ENCODE measurements around the gene XRCC3. TPM values are rescaled to one million over a fixed set of nuclear protein-coding genes. Genes with fewer than 3 reads are reported as not detected.

XRCC3 gene
- total and polyA plus RNA-seq, 2 experiments from 2014 or later = 7.7 to 9.1 TPM

DNA sequence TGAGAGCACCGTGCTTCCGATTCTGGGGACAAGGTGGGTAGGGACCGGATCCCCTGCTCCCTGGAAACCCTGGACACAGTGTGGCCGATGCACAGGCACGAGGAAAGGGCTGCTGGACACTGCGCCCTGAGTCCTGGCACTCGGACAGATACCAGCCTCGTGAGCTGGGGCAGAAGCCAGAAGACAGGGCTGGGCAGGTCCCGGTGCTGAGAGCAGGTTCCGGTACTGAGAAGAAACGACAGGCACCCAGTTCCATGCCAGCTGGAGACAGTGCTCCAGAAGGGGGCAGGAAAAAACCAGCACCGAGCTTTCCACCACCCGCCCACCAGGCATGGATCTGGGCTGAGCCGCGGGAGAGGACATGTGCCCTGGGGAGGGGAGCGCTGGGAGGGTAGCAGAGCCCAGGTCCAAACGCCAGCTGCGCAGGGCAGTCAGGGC, 6.5 kb downstream of the XRCC3 start:
- Histone ChIP-seq H3K36me3 (replicated peaks; ENCODE audit: insufficient read depth, low read depth) (no peaks in the 10 kb centered on the region), H3K9me2 (replicated peaks; ENCODE audit: insufficient read depth) (no peaks in the 10 kb centered on the region), H3K4me1 (ENCODE audit: insufficient read depth) (no peaks in the 10 kb centered on the region)

DNA sequence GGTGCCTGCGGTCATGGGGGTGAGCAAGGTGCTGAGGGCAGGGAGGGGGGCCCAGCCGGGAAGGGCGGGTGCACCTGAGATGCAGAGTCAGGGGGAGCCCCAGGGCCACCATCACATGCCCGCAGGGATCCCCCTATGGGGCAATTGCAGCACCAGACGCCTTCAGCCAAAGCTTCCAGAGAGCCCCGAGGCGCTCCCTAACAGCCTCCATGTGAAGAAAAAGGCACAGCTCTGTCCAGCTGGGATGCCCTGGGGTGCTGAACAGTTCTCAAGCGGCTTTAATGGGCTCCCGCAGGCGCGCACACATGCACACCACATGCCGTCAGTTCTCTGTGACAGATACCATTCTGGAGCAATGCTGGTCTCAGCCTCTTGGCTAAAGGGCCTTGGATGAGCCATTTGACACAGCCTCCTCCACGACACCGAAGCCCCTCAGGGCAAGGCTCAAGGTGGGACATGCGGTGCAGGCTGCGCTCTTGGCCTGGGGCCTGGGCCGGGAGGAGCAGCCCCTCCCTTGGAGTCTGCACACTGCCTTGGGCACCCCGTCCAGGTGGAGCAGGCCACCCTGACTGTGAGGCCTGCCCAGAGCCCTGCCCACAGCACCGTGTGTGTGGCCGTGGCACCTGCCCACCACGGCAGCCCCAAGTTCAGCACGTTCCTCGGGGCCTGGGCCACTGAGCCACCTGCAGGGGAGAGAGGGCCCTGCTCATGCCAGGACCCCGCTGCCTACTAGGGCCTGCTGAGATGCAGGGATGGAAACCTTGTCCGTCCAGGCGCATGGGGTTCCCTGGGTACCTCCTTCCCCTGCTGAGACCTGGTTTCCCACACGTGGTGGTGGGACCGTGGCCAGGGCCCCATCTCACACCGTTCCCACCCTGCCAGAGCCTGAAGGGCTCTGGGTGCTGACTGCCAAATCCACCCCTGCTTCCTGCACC, 7.7 kb downstream of the XRCC3 start:
- Histone ChIP-seq H3K27ac (no peak overlapping the region), H2AFZ (no peak overlapping the region), H3K79me2 (no peaks in the 10 kb centered on the region), H3K36me3 (replicated peaks; ENCODE audit: insufficient read depth, low read depth) (no peaks in the 10 kb centered on the region), H4K20me1 (ENCODE audit: insufficient read depth, poor library complexity, severe bottlenecking) (no peaks in the 10 kb centered on the region), H3K4me2 (no peak overlapping the region), H3K9me2 (replicated peaks; ENCODE audit: insufficient read depth) (no peaks in the 10 kb centered on the region), H3K4me1 (ENCODE audit: insufficient read depth) (no peaks in the 10 kb centered on the region), H3K27me3 (no peaks in the 10 kb centered on the region), H3K4me3 (no peak overlapping the region), H3K9me3 (ENCODE audit: low read depth) (no peaks in the 10 kb centered on the region)
- TF ChIP-seq EZH2phosphoT487 (IDR thresholded peaks at IDR 0.05; ENCODE audit: low read depth, severe bottlenecking, unreplicated experiment) (no peak), EZH2 (IDR thresholded peaks at IDR 0.05; ENCODE audit: borderline replicate concordance) (no peak)
- TF ChIP-seq, protein P1, sequence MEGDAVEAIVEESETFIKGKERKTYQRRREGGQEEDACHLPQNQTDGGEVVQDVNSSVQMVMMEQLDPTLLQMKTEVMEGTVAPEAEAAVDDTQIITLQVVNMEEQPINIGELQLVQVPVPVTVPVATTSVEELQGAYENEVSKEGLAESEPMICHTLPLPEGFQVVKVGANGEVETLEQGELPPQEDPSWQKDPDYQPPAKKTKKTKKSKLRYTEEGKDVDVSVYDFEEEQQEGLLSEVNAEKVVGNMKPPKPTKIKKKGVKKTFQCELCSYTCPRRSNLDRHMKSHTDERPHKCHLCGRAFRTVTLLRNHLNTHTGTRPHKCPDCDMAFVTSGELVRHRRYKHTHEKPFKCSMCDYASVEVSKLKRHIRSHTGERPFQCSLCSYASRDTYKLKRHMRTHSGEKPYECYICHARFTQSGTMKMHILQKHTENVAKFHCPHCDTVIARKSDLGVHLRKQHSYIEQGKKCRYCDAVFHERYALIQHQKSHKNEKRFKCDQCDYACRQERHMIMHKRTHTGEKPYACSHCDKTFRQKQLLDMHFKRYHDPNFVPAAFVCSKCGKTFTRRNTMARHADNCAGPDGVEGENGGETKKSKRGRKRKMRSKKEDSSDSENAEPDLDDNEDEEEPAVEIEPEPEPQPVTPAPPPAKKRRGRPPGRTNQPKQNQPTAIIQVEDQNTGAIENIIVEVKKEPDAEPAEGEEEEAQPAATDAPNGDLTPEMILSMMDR (IDR thresholded peaks at IDR 0.05; ENCODE audit: poor library complexity) = no peak
- WGBS (ENCODE audit: low lambda C conversion rate, missing lambda C conversion rate) = 95% methylated on average over 27 of the region's 29 CpGs
- no peak for DNase-seq (ENCODE audit: low spot score)

More for the DNA sequence above, 6.5 kb downstream of the XRCC3 start:
- H3K79me2 ChIP-seq = no peaks in the 10 kb centered on the region
- DNase-seq (ENCODE audit: low spot score) = no peak
- TF ChIP-seq EZH2phosphoT487 (IDR thresholded peaks at IDR 0.05; ENCODE audit: low read depth, severe bottlenecking, unreplicated experiment) = no peak
- TF ChIP-seq, protein P1 (IDR thresholded peaks at IDR 0.05; ENCODE audit: poor library complexity) = no peak
- no peak for TF ChIP-seq EZH2 (IDR thresholded peaks at IDR 0.05; ENCODE audit: borderline replicate concordance)
- no peaks in the 10 kb centered on the region for H3K27me3 ChIP-seq
- no peak overlapping the region for H2AFZ ChIP-seq
- H3K9me3 ChIP-seq (ENCODE audit: low read depth) = no peaks in the 10 kb centered on the region
- H3K4me3 ChIP-seq = no peak overlapping the region
- H4K20me1 ChIP-seq (ENCODE audit: insufficient read depth, poor library complexity, severe bottlenecking) = no peaks in the 10 kb centered on the region
- 96% methylated on average over 18 of the region's 18 CpGs for WGBS (ENCODE audit: low lambda C conversion rate, missing lambda C conversion rate)
- no peak overlapping the region for H3K27ac ChIP-seq
- H3K4me2 ChIP-seq = no peak overlapping the region

DNA sequence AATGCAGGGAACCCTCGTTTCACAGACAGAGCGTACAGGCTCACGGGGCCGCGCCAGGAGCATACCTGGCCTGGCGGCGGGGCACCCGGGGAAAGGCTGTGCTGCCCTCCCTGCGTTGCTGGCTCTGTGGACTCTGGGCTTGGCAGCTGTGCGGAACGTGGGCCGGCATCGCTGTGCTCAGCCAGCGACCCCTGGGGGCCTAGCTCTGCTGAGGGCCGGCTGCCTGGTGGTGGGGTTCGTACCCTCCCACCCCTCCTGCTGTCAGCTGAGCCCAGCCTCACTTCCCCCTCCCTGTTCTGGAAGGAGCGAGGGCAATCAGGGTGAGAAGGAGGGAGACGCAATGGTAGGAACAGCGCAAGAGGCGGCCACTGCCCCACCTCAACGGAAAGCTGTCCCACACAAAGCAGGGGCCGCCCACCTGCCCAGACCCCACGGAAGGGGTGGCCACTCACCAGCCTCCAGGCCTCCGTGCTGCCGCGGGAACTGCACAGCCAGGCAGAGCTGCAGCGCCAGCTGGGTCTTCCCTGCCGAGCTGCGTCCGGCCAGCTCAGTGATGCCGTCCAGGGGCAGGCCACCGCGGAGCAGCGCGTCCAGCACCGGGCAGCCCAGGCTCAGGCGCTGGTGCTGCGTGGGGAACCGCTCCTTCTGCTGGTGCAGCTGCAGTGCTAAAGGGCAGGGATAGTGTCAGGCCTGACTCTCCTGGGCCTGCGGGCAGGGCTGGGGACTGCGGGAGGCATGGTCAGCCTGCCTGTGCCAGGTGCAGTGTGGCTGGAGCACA, 8.5 kb downstream of the XRCC3 start:
- Histone ChIP-seq H3K27ac (no peak overlapping the region), H3K4me2 (no peak overlapping the region), H3K79me2 (no peaks in the 10 kb centered on the region), H3K4me3 (no peak overlapping the region), H4K20me1 (ENCODE audit: insufficient read depth, poor library complexity, severe bottlenecking) (no peaks in the 10 kb centered on the region), H3K9me3 (ENCODE audit: low read depth) (no peaks in the 10 kb centered on the region), H2AFZ (no peak overlapping the region), H3K27me3 (no peaks in the 10 kb centered on the region), H3K4me1 (ENCODE audit: insufficient read depth) (no peaks in the 10 kb centered on the region), H3K9me2 (replicated peaks; ENCODE audit: insufficient read depth) (no peaks in the 10 kb centered on the region), H3K36me3 (replicated peaks; ENCODE audit: insufficient read depth, low read depth) (no peaks in the 10 kb centered on the region)
- no peak for DNase-seq (ENCODE audit: low spot score)
- WGBS (ENCODE audit: low lambda C conversion rate, missing lambda C conversion rate) = 95% methylated on average over 41 of the region's 41 CpGs
- TF ChIP-seq, protein P1 (IDR thresholded peaks at IDR 0.05; ENCODE audit: poor library complexity) = no peak
- no peak for TF ChIP-seq EZH2 (IDR thresholded peaks at IDR 0.05; ENCODE audit: borderline replicate concordance)
- no peak for TF ChIP-seq EZH2phosphoT487 (IDR thresholded peaks at IDR 0.05; ENCODE audit: low read depth, severe bottlenecking, unreplicated experiment)
